ENCODE measurements around the gene FLOT1. TPM values are rescaled to one million over a fixed set of nuclear protein-coding genes. Genes with fewer than 3 reads are reported as not detected.
A peak's percentile ranks its signal among the peaks of the same experiment; 100 is the strongest.

The FLOT1 gene
- total and polyA plus RNA-seq, 2 of the 13 experiments (the other 11 are each of a cell fraction or from before 2014, with no cell fraction given), result 82.3 to 130 TPM

DNA sequence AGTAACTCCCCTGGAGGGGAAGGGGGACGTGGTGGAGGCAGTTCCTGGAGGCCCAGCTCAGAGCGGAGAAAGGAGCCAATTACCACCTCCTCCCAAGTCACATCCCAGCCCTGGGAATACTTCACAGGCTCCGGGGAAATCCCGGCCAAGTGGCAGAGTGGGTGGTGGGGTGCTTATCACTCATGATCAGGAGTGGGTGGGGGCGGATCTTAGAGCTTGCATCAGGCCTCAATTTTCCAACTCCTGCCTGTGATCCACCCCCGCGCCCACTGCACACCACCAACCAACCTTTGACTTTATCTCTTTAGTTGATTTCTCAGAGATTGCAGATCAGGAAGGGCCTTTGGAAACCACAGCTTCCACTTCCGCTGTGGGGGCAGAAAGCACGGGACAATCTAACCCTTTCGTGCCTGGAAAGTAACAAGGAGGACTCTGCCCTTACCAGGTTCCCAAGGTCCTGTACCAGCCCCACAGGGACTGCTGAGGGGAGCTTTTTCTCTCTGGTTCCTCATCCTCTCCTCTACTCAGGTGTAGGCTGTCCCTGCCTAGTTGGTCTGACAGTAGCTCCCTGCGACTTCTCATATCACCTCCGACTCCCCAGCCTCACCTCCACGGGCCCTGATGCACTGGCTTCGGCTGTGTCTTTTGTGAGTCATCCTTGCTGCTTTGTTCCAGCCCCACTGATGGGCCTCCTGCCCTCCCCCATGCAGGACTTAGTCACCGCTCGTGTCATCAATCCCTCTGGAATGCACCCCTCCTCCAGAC, 26.8 kb upstream of the FLOT1 start (continued):
- TF ChIP-seq, protein P1, sequence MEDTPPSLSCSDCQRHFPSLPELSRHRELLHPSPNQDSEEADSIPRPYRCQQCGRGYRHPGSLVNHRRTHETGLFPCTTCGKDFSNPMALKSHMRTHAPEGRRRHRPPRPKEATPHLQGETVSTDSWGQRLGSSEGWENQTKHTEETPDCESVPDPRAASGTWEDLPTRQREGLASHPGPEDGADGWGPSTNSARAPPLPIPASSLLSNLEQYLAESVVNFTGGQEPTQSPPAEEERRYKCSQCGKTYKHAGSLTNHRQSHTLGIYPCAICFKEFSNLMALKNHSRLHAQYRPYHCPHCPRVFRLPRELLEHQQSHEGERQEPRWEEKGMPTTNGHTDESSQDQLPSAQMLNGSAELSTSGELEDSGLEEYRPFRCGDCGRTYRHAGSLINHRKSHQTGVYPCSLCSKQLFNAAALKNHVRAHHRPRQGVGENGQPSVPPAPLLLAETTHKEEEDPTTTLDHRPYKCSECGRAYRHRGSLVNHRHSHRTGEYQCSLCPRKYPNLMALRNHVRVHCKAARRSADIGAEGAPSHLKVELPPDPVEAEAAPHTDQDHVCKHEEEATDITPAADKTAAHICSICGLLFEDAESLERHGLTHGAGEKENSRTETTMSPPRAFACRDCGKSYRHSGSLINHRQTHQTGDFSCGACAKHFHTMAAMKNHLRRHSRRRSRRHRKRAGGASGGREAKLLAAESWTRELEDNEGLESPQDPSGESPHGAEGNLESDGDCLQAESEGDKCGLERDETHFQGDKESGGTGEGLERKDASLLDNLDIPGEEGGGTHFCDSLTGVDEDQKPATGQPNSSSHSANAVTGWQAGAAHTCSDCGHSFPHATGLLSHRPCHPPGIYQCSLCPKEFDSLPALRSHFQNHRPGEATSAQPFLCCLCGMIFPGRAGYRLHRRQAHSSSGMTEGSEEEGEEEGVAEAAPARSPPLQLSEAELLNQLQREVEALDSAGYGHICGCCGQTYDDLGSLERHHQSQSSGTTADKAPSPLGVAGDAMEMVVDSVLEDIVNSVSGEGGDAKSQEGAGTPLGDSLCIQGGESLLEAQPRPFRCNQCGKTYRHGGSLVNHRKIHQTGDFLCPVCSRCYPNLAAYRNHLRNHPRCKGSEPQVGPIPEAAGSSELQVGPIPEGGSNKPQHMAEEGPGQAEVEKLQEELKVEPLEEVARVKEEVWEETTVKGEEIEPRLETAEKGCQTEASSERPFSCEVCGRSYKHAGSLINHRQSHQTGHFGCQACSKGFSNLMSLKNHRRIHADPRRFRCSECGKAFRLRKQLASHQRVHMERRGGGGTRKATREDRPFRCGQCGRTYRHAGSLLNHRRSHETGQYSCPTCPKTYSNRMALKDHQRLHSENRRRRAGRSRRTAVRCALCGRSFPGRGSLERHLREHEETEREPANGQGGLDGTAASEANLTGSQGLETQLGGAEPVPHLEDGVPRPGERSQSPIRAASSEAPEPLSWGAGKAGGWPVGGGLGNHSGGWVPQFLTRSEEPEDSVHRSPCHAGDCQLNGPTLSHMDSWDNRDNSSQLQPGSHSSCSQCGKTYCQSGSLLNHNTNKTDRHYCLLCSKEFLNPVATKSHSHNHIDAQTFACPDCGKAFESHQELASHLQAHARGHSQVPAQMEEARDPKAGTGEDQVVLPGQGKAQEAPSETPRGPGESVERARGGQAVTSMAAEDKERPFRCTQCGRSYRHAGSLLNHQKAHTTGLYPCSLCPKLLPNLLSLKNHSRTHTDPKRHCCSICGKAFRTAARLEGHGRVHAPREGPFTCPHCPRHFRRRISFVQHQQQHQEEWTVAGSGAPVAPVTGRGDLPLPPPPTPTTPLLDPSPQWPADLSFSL (CRISPR knock-in tag; IDR thresholded peaks at IDR 0.05), result peak; percentile 79
- TF ChIP-seq NFE2 (CRISPR knock-in tag; IDR thresholded peaks at IDR 0.05) (peak; percentile 37; the same call in 1 of the 2 replicates), AHR (CRISPR knock-in tag; IDR thresholded peaks at IDR 0.05) (no peak; the same call in 1 of the 2 replicates), HOXA3 (CRISPR knock-in tag; IDR thresholded peaks at IDR 0.05) (peak; percentile 79), TARDBP (CRISPR knock-in tag; IDR thresholded peaks at IDR 0.05) (peak; percentile 67), PHF21A (CRISPR knock-in tag; IDR thresholded peaks at IDR 0.05) (peak; percentile 80), CCAR2 (optimal IDR thresholded peaks at IDR 0.05; ENCODE audit: low read depth, low read length) (no peak), ZNF441 (CRISPR knock-in tag; IDR thresholded peaks at IDR 0.05; ENCODE audit: borderline replicate concordance) (peak; percentile 86), BRCA1 (CRISPR knock-in tag; IDR thresholded peaks at IDR 0.05) (no peak), ZNF713 (CRISPR knock-in tag; IDR thresholded peaks at IDR 0.05) (no peak), ZNF44 (CRISPR knock-in tag; IDR thresholded peaks at IDR 0.05) (no peak; the same call in 1 of the 2 replicates), ZNF3 (CRISPR knock-in tag; IDR thresholded peaks at IDR 0.05) (no peak; the same call in 1 of the 2 replicates), NPAS2 (CRISPR knock-in tag; IDR thresholded peaks at IDR 0.05; ENCODE audit: borderline replicate concordance) (no peak; the same call in 1 of the 2 replicates), KDM5A (IDR thresholded peaks at IDR 0.05; ENCODE audit: borderline replicate concordance, low read length) (no peak)
- TF ChIP-seq, protein P2, sequence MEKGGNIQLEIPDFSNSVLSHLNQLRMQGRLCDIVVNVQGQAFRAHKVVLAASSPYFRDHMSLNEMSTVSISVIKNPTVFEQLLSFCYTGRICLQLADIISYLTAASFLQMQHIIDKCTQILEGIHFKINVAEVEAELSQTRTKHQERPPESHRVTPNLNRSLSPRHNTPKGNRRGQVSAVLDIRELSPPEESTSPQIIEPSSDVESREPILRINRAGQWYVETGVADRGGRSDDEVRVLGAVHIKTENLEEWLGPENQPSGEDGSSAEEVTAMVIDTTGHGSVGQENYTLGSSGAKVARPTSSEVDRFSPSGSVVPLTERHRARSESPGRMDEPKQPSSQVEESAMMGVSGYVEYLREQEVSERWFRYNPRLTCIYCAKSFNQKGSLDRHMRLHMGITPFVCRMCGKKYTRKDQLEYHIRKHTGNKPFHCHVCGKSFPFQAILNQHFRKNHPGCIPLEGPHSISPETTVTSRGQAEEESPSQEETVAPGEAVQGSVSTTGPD (CRISPR knock-in tag; IDR thresholded peaks at IDR 0.05), result no peak
- TF ChIP-seq, protein P3, sequence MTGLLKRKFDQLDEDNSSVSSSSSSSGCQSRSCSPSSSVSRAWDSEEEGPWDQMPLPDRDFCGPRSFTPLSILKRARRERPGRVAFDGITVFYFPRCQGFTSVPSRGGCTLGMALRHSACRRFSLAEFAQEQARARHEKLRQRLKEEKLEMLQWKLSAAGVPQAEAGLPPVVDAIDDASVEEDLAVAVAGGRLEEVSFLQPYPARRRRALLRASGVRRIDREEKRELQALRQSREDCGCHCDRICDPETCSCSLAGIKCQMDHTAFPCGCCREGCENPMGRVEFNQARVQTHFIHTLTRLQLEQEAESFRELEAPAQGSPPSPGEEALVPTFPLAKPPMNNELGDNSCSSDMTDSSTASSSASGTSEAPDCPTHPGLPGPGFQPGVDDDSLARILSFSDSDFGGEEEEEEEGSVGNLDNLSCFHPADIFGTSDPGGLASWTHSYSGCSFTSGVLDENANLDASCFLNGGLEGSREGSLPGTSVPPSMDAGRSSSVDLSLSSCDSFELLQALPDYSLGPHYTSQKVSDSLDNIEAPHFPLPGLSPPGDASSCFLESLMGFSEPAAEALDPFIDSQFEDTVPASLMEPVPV (CRISPR knock-in tag; IDR thresholded peaks at IDR 0.05), result peak; percentile 74; the same call in 1 of the 2 replicates
